HEK293 (cell line): Measurements from ENCODE around the gene SCRN3.

Experiments used
- CTCF ChIA-PET: fragments of 350-600 bp; formaldehyde crosslinking; extraction: SDS; loops from one replicate; lab custom pipeline; 2021; ENCODE audit warnings: antibody characterized with exemption; lab: Yijun Ruan, JAX
- POLR2A ChIA-PET: fragments of 300-600 bp; formaldehyde crosslinking; extraction: SDS; loops from one replicate; lab custom pipeline; 2020; ENCODE audit warnings: antibody characterized with exemption, inconsistent platforms; lab: Yijun Ruan, JAX
- H3K27ac ChIP-seq: fragments of 200-500 bp; sonication (Bioruptor generic); 2 replicates; pipeline ENCODE4 v1.5.1; 2014; ENCODE audit warnings: low read depth, low read length, control low read depth, inconsistent platforms; ENCODE audit errors: extremely low read depth
- H3K36me3 ChIP-seq, 2 experiments: fragments of 200-500 bp in 1 of 2; sonication (Bioruptor generic) in 1 of 2; 1 replicate in 1 of 2; 2 replicates in 1 of 2; pipeline ENCODE4 v1.5.1; 2014 to 2017; ENCODE audit warnings: inconsistent platforms in 2 of 2, low read length in 2 of 2; ENCODE audit not compliant: control insufficient read depth in 2 of 2, insufficient read depth in 1 of 2
- H3K4me1 ChIP-seq: fragments of 200-500 bp; sonication (Bioruptor generic); 2 replicates; pipeline ENCODE4 v1.5.1; 2014; ENCODE audit warnings: mild to moderate bottlenecking, low read length, inconsistent platforms; ENCODE audit not compliant: control insufficient read depth, insufficient read depth
- H3K4me3 ChIP-seq: 2 replicates; pipeline ENCODE4 v1.5.1; 2011; ENCODE audit warnings: low read depth, mild to moderate bottlenecking, control low read depth, low read length, moderate library complexity
- H3K9me3 ChIP-seq: fragments of 200-500 bp; sonication (Bioruptor generic); 2 replicates; pipeline ENCODE4 v1.5.1; 2014; ENCODE audit warnings: low read depth, low read length, inconsistent platforms; ENCODE audit not compliant: control insufficient read depth, insufficient read depth
- BCL11A ChIP-seq: fragments of 450-650 bp; formaldehyde crosslinking; IDR thresholded peaks from 2 replicates; pipeline ENCODE4 v1.5.1; 2016; ENCODE audit warnings: low read depth, missing biosample characterization, missing genetic modification characterization
- EGR2 ChIP-seq: fragments of 450-650 bp; formaldehyde crosslinking; IDR thresholded peaks from 2 replicates; pipeline ENCODE4 v1.5.1; 2016; ENCODE audit warnings: low read depth, missing biosample characterization, missing genetic modification characterization
- GFI1B ChIP-seq: fragments of 450-650 bp; formaldehyde crosslinking; IDR thresholded peaks from 2 replicates; pipeline ENCODE4 v1.5.1; 2016; ENCODE audit warnings: missing biosample characterization, missing genetic modification characterization
- GLIS1 ChIP-seq: fragments of 450-650 bp; formaldehyde crosslinking; IDR thresholded peaks from 2 replicates; pipeline ENCODE4 v1.5.1; 2016; ENCODE audit warnings: missing biosample characterization, missing genetic modification characterization
- KLF1 ChIP-seq: fragments of 450-650 bp; formaldehyde crosslinking; IDR thresholded peaks from 2 replicates; pipeline ENCODE4 v1.5.1; 2016; ENCODE audit warnings: missing biosample characterization, missing genetic modification characterization
- MYNN ChIP-seq: fragments of 450-650 bp; formaldehyde crosslinking; IDR thresholded peaks from 2 replicates; pipeline ENCODE4 v1.5.1; 2016; ENCODE audit warnings: missing biosample characterization, missing genetic modification characterization, borderline replicate concordance
- SCRT1 ChIP-seq: fragments of 450-650 bp; formaldehyde crosslinking; IDR thresholded peaks from 2 replicates; pipeline ENCODE4 v1.5.1; 2016; ENCODE audit warnings: missing biosample characterization, missing genetic modification characterization, borderline replicate concordance
- TRIM28 ChIP-seq: IDR thresholded peaks from 2 replicates; pipeline ENCODE4 v1.6.1; 2011; ENCODE audit warnings: low read length, control low read depth, borderline replicate concordance
- ZBTB7A ChIP-seq: fragments of 450-650 bp; formaldehyde crosslinking; IDR thresholded peaks from 2 replicates; pipeline ENCODE4 v1.5.1; 2016; ENCODE audit warnings: low read depth, missing biosample characterization, missing genetic modification characterization
- ZBTB8A ChIP-seq: fragments of 450-650 bp; formaldehyde crosslinking; IDR thresholded peaks from 2 replicates; pipeline ENCODE4 v1.5.1; 2016; ENCODE audit warnings: missing biosample characterization, missing genetic modification characterization
- ZEB2 ChIP-seq: fragments of 450-650 bp; formaldehyde crosslinking; IDR thresholded peaks from 2 replicates; pipeline ENCODE4 v1.5.1; 2016; ENCODE audit warnings: missing biosample characterization, missing genetic modification characterization
- ZFP3 ChIP-seq: fragments of 450-650 bp; formaldehyde crosslinking; IDR thresholded peaks from 2 replicates; pipeline ENCODE4 v1.5.1; 2016; ENCODE audit warnings: low read depth, missing biosample characterization, missing genetic modification characterization
- ZNF114 ChIP-seq: fragments of 450-650 bp; formaldehyde crosslinking; IDR thresholded peaks from 2 replicates; pipeline ENCODE4 v1.5.0; 2017; ENCODE audit warnings: missing biosample characterization, missing genetic modification characterization
- ZNF133 ChIP-seq: fragments of 450-650 bp; formaldehyde crosslinking; IDR thresholded peaks from 2 replicates; pipeline ENCODE4 v1.5.1; 2016; ENCODE audit warnings: missing biosample characterization, missing genetic modification characterization
- ZNF16 ChIP-seq: fragments of 450-650 bp; formaldehyde crosslinking; IDR thresholded peaks from 2 replicates; pipeline ENCODE4 v1.5.1; 2016; ENCODE audit warnings: low read depth, missing biosample characterization, missing genetic modification characterization
- ZNF324 ChIP-seq: fragments of 450-650 bp; formaldehyde crosslinking; IDR thresholded peaks from 2 replicates; pipeline ENCODE4 v1.5.1; 2016; ENCODE audit warnings: missing biosample characterization, missing genetic modification characterization
- ZNF416 ChIP-seq: fragments of 450-650 bp; formaldehyde crosslinking; IDR thresholded peaks from 2 replicates; pipeline ENCODE4 v1.5.1; 2016; ENCODE audit warnings: missing biosample characterization, missing genetic modification characterization
- ZNF423 ChIP-seq: fragments of 450-650 bp; formaldehyde crosslinking; IDR thresholded peaks from 2 replicates; pipeline ENCODE4 v1.5.1; 2016; ENCODE audit warnings: missing biosample characterization, missing genetic modification characterization
- ZNF596 ChIP-seq: fragments of 450-650 bp; IDR thresholded peaks from 2 replicates; pipeline ENCODE4 v1.5.0; 2018; ENCODE audit warnings: missing biosample characterization, mild to moderate bottlenecking, missing genetic modification characterization, moderate library complexity
- ZSCAN16 ChIP-seq: fragments of 450-650 bp; formaldehyde crosslinking; IDR thresholded peaks from 2 replicates; pipeline ENCODE4 v1.5.1; 2016; ENCODE audit warnings: missing biosample characterization, missing genetic modification characterization
- TF ChIP-seq, protein P1 (sequence below): fragments of 450-650 bp; formaldehyde crosslinking; IDR thresholded peaks from 2 replicates; pipeline ENCODE4 v1.5.1; 2016; ENCODE audit warnings: missing biosample characterization, missing genetic modification characterization
- TF ChIP-seq, protein P2 (sequence below): fragments of 450-650 bp; formaldehyde crosslinking; IDR thresholded peaks from 2 replicates; pipeline ENCODE4 v1.5.1; 2016; ENCODE audit warnings: missing biosample characterization, missing genetic modification characterization, borderline replicate concordance

SCRN3 gene

GRCh38 chr2:174430066-174430465 lies 34.5 kb downstream of the SCRN3 start:
- Histone ChIP-seq H3K36me3 (peaks cover 28 to 49% of the 10 kb centered on the region in 2 experiments), H3K27ac (no peak overlapping the region), H3K4me1 (no peaks in the 10 kb centered on the region), H3K9me3 (no peaks in the 10 kb centered on the region), H3K4me3 (no peak overlapping the region)
- POLR2A ChIA-PET, result no interaction called here
- TF ChIP-seq, protein P1, sequence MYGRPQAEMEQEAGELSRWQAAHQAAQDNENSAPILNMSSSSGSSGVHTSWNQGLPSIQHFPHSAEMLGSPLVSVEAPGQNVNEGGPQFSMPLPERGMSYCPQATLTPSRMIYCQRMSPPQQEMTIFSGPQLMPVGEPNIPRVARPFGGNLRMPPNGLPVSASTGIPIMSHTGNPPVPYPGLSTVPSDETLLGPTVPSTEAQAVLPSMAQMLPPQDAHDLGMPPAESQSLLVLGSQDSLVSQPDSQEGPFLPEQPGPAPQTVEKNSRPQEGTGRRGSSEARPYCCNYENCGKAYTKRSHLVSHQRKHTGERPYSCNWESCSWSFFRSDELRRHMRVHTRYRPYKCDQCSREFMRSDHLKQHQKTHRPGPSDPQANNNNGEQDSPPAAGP, result no peak
- TF ChIP-seq GFI1B (tag by site-specific recombination) (no peak), GLIS1 (tag by site-specific recombination) (no peak), KLF1 (tag by site-specific recombination) (no peak), ZBTB7A (no peak), ZNF16 (tag by site-specific recombination) (no peak), ZNF324 (tag by site-specific recombination) (no peak), ZNF416 (tag by site-specific recombination) (no peak), BCL11A (no peak), ZEB2 (tag by site-specific recombination) (no peak), EGR2 (tag by site-specific recombination) (no peak), ZNF423 (tag by site-specific recombination) (no peak), TRIM28 (no peak), ZNF596 (no peak)
- CTCF ChIA-PET, result no interaction called here

DNA sequence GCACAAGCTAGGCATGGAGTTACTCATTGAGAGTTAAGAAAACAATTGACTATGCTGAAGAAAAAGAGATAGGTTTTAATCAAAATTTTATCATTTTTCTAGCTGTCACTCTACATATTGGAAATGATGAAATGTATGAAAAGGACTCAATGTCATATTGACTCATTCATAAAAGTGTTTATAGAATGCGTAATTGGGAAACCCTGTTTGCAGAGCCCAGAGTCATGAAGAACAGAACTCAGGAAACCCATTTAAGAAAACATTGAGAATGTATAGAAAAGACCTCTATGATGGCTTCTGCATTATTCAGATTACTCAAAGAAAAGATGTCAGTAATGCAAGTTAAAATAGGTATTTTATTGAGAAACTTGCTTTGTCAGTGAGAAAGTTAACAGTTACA lies 36.4 kb downstream of the SCRN3 start:
- Histone ChIP-seq H3K36me3 (peaks cover 20 to 51% of the 10 kb centered on the region in 2 experiments), H3K4me1 (no peaks in the 10 kb centered on the region), H3K27ac (no peak overlapping the region), H3K4me3 (no peak overlapping the region), H3K9me3 (no peaks in the 10 kb centered on the region)
- ChIA-PET POLR2A (no interaction called here), CTCF (no interaction called here)
- TF ChIP-seq GLIS1 (tag by site-specific recombination), result no peak
- no peak for TF ChIP-seq SCRT1 (tag by site-specific recombination)

DNA sequence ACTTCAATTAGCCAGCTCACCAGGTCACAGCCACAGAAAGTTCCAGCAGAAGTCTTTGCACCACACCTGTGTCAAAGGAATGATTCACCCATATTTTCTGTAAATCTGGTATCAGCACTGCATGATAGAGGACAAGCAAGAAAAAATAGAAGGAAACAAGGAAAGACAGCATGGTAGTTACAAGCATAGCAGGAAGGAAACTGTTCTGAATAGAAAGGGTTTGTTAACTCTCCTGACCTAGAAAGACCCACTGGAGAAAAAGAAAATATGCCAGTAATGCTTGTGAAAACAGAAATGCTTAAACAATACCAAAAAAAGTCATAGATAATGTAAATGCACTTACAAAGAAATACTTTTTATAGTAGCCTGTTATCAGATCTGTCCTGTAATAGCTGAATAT lies 40.8 kb downstream of the SCRN3 start:
- Histone ChIP-seq H3K27ac (no peak overlapping the region), H3K36me3 (peaks cover 4 to 19% of the 10 kb centered on the region in 2 experiments; a peak in 2 of 3 replicates), H3K4me3 (no peak overlapping the region), H3K4me1 (no peaks in the 10 kb centered on the region), H3K9me3 (no peaks in the 10 kb centered on the region)
- TF ChIP-seq ZNF114 (tag by site-specific recombination) (no peak), MYNN (tag by site-specific recombination) (no peak), ZFP3 (no peak), ZNF133 (tag by site-specific recombination) (no peak), ZSCAN16 (tag by site-specific recombination) (no peak), ZBTB8A (tag by site-specific recombination) (no peak)
- TF ChIP-seq, protein P2, sequence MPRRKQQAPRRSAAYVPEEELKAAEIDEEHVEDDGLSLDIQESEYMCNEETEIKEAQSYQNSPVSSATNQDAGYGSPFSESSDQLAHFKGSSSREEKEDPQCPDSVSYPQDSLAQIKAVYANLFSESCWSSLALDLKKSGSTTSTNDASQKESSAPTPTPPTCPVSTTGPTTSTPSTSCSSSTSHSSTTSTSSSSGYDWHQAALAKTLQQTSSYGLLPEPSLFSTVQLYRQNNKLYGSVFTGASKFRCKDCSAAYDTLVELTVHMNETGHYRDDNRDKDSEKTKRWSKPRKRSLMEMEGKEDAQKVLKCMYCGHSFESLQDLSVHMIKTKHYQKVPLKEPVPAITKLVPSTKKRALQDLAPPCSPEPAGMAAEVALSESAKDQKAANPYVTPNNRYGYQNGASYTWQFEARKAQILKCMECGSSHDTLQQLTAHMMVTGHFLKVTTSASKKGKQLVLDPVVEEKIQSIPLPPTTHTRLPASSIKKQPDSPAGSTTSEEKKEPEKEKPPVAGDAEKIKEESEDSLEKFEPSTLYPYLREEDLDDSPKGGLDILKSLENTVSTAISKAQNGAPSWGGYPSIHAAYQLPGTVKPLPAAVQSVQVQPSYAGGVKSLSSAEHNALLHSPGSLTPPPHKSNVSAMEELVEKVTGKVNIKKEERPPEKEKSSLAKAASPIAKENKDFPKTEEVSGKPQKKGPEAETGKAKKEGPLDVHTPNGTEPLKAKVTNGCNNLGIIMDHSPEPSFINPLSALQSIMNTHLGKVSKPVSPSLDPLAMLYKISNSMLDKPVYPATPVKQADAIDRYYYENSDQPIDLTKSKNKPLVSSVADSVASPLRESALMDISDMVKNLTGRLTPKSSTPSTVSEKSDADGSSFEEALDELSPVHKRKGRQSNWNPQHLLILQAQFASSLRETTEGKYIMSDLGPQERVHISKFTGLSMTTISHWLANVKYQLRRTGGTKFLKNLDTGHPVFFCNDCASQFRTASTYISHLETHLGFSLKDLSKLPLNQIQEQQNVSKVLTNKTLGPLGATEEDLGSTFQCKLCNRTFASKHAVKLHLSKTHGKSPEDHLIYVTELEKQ (tag by site-specific recombination), result no peak
- ChIA-PET CTCF (no interaction called here), POLR2A (no interaction called here)
